SK-N-SH (cell line): ENCODE measurements around the gene ADAMTS17.

Experiments used
- ELF1 ChIP-seq: IDR thresholded peaks from 2 replicates; pipeline ENCODE4 v1.4.0; 2012
- EP300 ChIP-seq, 2 experiments: IDR thresholded peaks; 2 replicates each; pipeline versions ENCODE4 v1.4.0 to v1.6.1; 2012; ENCODE audit warnings: borderline replicate concordance in 1 of 2, low read depth in 1 of 2, low read length in 1 of 2
- EZH2phosphoT487 ChIP-seq: fragments of 200-600 bp; sonication (generic); IDR thresholded peaks from 2 replicates; pipeline ENCODE4 v1.6.1; 2017; ENCODE audit warnings: low read depth, mixed run types, mild to moderate bottlenecking, antibody characterized with exemption, moderate library complexity, borderline replicate concordance
- IRF3 ChIP-seq: fragments of 150-350 bp; IDR thresholded peaks from 2 replicates; pipeline ENCODE4 v1.6.1; 2016; ENCODE audit warnings: mild to moderate bottlenecking, low read depth, low read length
- MAX ChIP-seq: IDR thresholded peaks from 2 replicates; pipeline ENCODE4 v1.4.0; 2012; ENCODE audit warnings: low read depth
- MXI1 ChIP-seq: IDR thresholded peaks from 2 replicates; pipeline ENCODE4 v1.6.1; 2012; ENCODE audit warnings: mild to moderate bottlenecking, low read depth, low read length, improper control_type of control experiment
- NFIC ChIP-seq: IDR thresholded peaks from 2 replicates; pipeline ENCODE4 v1.4.0; 2012; ENCODE audit warnings: borderline replicate concordance
- POLR2AphosphoS5 ChIP-seq: IDR thresholded peaks from 2 replicates; pipeline ENCODE4 v1.6.1; 2012; ENCODE audit warnings: low read depth, low read length
- RAD21 ChIP-seq: IDR thresholded peaks from 2 replicates; pipeline ENCODE4 v1.6.1; 2012; ENCODE audit warnings: mild to moderate bottlenecking, low read length
- SIN3A ChIP-seq: IDR thresholded peaks from 2 replicates; pipeline ENCODE4 v1.6.1; 2012; ENCODE audit warnings: low read depth, mild to moderate bottlenecking, low read length, moderate library complexity, borderline replicate concordance
- TCF12 ChIP-seq: IDR thresholded peaks from 2 replicates; pipeline ENCODE4 v1.4.0; 2012
- USF1 ChIP-seq: IDR thresholded peaks from 2 replicates; pipeline ENCODE4 v1.4.0; 2012; ENCODE audit warnings: low read depth, borderline replicate concordance
- YY1 ChIP-seq: IDR thresholded peaks from 2 replicates; pipeline ENCODE4 v1.4.0; 2012; ENCODE audit warnings: low read depth, mild to moderate bottlenecking
- TF ChIP-seq, protein P1 (sequence below): fragments of 200-600 bp; sonication (generic); IDR thresholded peaks from 2 replicates; pipeline ENCODE4 v1.6.1; 2017; ENCODE audit warnings: antibody characterized with exemption, mild to moderate bottlenecking, moderate library complexity

DNA sequence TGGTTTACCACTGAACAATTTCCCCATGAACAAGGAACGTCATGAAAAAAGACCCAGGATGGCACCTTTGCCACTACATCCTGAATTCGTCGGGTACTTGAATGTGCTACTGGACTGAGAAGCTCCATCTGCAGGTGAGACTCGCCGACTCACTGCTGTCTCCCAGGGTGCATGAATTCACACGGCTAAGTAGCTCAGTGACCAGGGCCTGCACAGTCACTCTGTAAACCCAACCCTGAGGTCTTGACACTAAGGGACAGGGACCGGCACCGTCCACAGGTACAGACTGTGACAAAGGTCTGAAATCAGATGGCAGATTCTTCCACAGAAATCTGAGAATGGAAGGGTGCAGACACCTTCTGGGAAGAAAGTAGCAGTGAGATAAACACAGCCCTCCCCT lies 187.4 kb downstream of the ADAMTS17 start:
- TF ChIP-seq, protein P1, sequence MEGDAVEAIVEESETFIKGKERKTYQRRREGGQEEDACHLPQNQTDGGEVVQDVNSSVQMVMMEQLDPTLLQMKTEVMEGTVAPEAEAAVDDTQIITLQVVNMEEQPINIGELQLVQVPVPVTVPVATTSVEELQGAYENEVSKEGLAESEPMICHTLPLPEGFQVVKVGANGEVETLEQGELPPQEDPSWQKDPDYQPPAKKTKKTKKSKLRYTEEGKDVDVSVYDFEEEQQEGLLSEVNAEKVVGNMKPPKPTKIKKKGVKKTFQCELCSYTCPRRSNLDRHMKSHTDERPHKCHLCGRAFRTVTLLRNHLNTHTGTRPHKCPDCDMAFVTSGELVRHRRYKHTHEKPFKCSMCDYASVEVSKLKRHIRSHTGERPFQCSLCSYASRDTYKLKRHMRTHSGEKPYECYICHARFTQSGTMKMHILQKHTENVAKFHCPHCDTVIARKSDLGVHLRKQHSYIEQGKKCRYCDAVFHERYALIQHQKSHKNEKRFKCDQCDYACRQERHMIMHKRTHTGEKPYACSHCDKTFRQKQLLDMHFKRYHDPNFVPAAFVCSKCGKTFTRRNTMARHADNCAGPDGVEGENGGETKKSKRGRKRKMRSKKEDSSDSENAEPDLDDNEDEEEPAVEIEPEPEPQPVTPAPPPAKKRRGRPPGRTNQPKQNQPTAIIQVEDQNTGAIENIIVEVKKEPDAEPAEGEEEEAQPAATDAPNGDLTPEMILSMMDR, result no peak
- TF ChIP-seq MXI1, result no peak
- no peak for TF ChIP-seq RAD21
- no peak for TF ChIP-seq POLR2AphosphoS5
- no peak for TF ChIP-seq SIN3A
- no peak for TF ChIP-seq EP300 (IDR thresholded peaks at IDR 0.05; ENCODE audit: borderline replicate concordance in 1 of 2, low read depth in 1 of 2, low read length in 1 of 2)
- TF ChIP-seq IRF3, result no peak
- no peak for TF ChIP-seq MAX
- no peak for TF ChIP-seq YY1
- TF ChIP-seq EZH2phosphoT487, result no peak
- TF ChIP-seq ELF1, result no peak
- TF ChIP-seq TCF12, result no peak
- TF ChIP-seq NFIC, result no peak
- no peak for TF ChIP-seq USF1
